ENCODE results near the gene KBTBD8.

The KBTBD8 gene

GRCh38 chr3:66997560-66998112 is 471 bp upstream of the KBTBD8 start:
- no peak for DNase-seq (ENCODE audit: low read depth, low spot score)

GRCh38 chr3:66998904-66999235 is 763 bp downstream of the KBTBD8 start:
- no peak for DNase-seq (ENCODE audit: low read depth, low spot score)

- no peak for DNase-seq (ENCODE audit: low read depth, low spot score)
These were observed 1.9 kb downstream of the KBTBD8 start for GRCh38 chr3:67000009-67000408.

- no peak for DNase-seq (ENCODE audit: low read depth, low spot score)
These were observed 3.2 kb downstream of the KBTBD8 start for GRCh38 chr3:67001086-67001861.

GRCh38 chr3:67005974-67006373 is 7.9 kb downstream of the KBTBD8 start:
- DNase-seq (ENCODE audit: low read depth, low spot score): no peak

GRCh38 chr3:67006460-67006859 is 8.4 kb downstream of the KBTBD8 start:
- no peak for DNase-seq (ENCODE audit: low read depth, low spot score)

- DNase-seq (ENCODE audit: low read depth, low spot score): no peak
These were observed 10.3 kb downstream of the KBTBD8 start for GRCh38 chr3:67008388-67008787.

- DNase-seq (ENCODE audit: low read depth, low spot score): no peak
These were observed 11.6 kb downstream of the KBTBD8 start for GRCh38 chr3:67009716-67010115.

GRCh38 chr3:67011414-67012131 is 13.5 kb downstream of the KBTBD8 start:
- no peak for DNase-seq (ENCODE audit: low read depth, low spot score)

- DNase-seq (ENCODE audit: low read depth, low spot score): no peak
These were observed 14.5 kb downstream of the KBTBD8 start for GRCh38 chr3:67012564-67012963.

- DNase-seq (ENCODE audit: low read depth, low spot score): no peak
These were observed 17.8 kb downstream of the KBTBD8 start for GRCh38 chr3:67015702-67016484.

GRCh38 chr3:67016522-67017080 is 18.5 kb downstream of the KBTBD8 start:
- DNase-seq (ENCODE audit: low read depth, low spot score): no peak

- no peak for DNase-seq (ENCODE audit: low read depth, low spot score)
These were observed 19.1 kb downstream of the KBTBD8 start for GRCh38 chr3:67017211-67017610.

- DNase-seq (ENCODE audit: low read depth, low spot score): no peak
These were observed 20.1 kb downstream of the KBTBD8 start for GRCh38 chr3:67018105-67018788.

GRCh38 chr3:67018789-67019526 is 20.9 kb downstream of the KBTBD8 start:
- no peak for DNase-seq (ENCODE audit: low read depth, low spot score)

- no peak for DNase-seq (ENCODE audit: low read depth, low spot score)
These were observed 30.1 kb downstream of the KBTBD8 start for GRCh38 chr3:67028001-67028784.

- DNase-seq (ENCODE audit: low read depth, low spot score): no peak
These were observed 33.0 kb downstream of the KBTBD8 start for GRCh38 chr3:67030785-67031740.

GRCh38 chr3:67031986-67032385 is 33.9 kb downstream of the KBTBD8 start:
- no peak for DNase-seq (ENCODE audit: low read depth, low spot score)

- no peak for DNase-seq (ENCODE audit: low read depth, low spot score)
These were observed 35.0 kb downstream of the KBTBD8 start for GRCh38 chr3:67033079-67033478.
